Fibroblast of the aortic adventitia (primary cell): ENCODE data around the gene PLPPR3. TPM values are rescaled to one million over a fixed set of nuclear protein-coding genes. Genes with fewer than 3 reads are reported as not detected.

ENCODE experiments used
- DNase-seq: peaks from one replicate; pipeline ENCODE4 v3.0.0-alpha.2; 2010; ENCODE audit warnings: low read depth
- H3K4me3 ChIP-seq: 2 replicates; pipeline ENCODE4 v1.5.1; 2011; ENCODE audit warnings: low read depth, mild to moderate bottlenecking, control low read depth, low read length, moderate library complexity
- CTCF ChIP-seq: IDR thresholded peaks from 2 replicates; pipeline ENCODE4 v1.5.1; 2011; ENCODE audit warnings: mild to moderate bottlenecking, low read length, control low read depth, inconsistent platforms; ENCODE audit not compliant: insufficient read depth
- total RNA-seq: library from RNA; depleted of rRNA; stranded (reverse); fragments of >200 nt; gene quantifications from 2 replicates; pipeline ENCODE4 v1.2.3, GENCODE V29; 2012; ENCODE audit warnings: low replicate concordance

Gene PLPPR3
- total RNA-seq, 1 donor, result 0.18 TPM

DNA sequence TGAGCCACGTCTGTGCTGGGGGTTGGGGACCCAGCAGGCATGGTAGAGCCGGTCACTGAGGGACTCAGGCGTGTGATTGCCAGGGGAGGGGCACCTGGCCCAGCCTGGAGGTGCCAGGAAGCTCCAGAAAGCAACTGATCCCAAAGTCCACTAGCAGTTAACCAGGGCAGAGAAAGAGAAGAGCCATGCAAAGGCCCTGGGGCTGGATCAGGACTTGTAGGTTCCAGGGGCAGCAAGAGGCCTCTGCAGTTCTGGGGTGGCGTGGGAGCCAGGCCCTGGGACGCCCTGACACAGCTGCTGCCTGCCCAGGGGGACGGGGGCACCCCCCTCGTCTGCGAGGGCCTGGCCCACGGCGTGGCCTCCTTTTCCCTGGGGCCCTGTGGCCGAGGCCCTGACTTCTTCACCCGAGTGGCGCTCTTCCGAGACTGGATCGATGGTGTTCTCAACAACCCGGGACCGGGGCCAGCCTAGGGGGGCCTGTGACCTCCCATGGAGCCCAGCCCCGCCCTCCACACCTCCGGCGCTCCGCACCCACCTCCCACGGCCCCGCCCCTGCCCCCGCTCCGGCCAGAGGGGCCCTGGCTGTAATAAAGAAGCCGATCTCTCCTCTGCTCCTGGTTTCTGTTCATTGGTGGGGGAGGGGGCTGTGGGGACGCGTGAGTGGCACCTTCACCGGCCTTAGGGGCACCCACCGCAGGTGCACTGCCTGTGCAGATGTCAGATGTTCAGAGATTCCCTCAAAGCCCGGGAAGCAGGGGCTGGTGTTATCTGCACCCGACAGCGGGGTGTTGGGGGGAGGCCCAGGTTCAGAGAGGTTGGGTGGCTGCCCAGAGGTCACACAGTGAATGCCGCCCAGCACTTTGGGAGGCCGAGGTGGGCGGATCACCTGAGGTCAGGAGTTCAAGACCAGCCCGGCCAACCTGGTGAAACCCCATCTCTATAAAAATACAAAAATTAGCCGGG is 9.9 kb upstream of the PLPPR3 start:
- no peak for TF ChIP-seq CTCF
- H3K4me3 ChIP-seq, result no peak overlapping the region
- DNase-seq, result no peak

- no peak for TF ChIP-seq CTCF
- DNase-seq, result no peak
- no peak overlapping the region for H3K4me3 ChIP-seq
Observed at GRCh38 chr19:829129-829758, 7.5 kb upstream of the PLPPR3 start.

GRCh38 chr19:827710-828321 is 6.1 kb upstream of the PLPPR3 start, which contains the start of gene AZU1:
Gene AZU1, plus strand, starts transcription at chr19:827837. Its CDS starts 10 bp downstream, at chr19:827847.
- H3K4me3 ChIP-seq, result no peak within 1 kb of the TSS
- DNase-seq, result no peak
- TF ChIP-seq CTCF, result no peak

- DNase-seq, result no peak
- TF ChIP-seq CTCF, result no peak
- H3K4me3 ChIP-seq, result no peak overlapping the region
Observed at GRCh38 chr19:827314-827709, 5.6 kb upstream of the PLPPR3 start.

DNA sequence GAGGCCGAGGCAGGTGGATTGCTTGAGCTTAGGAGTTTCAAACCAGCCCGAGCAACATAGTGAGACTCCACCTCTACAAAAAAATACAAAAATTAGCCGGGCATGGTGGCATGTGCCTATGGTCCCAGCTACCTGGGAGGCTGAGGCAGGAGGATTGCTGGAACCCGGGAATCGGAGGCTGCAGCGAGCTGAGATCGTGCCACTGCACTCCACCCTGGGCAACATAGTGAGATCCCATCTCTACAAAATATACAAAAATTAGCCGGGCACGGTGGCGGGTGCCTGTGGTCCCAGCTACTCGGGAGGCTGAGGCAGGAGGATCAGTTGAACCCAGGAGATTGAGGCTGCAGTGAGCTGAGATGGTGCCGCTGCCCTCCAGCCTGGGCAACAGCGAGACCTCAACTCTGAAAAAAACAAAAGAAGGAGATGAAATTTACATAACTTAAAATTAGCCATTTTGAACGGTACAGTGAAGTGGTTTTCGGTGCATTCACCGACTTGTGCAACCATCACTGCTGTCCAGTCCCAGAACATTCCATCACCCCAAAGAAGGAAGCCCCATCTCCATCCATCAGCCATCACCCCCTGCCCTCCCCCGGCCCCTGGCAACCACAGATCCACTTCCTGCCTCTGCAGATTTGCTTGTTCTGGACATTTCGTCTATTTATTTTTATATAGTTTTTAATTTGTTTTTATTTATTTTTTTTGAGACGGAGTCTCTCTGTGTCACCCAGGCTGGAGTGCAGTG is 4.3 kb upstream of the PLPPR3 start:
- DNase-seq, result no peak
- TF ChIP-seq CTCF, result no peak
- no peak overlapping the region for H3K4me3 ChIP-seq

DNA sequence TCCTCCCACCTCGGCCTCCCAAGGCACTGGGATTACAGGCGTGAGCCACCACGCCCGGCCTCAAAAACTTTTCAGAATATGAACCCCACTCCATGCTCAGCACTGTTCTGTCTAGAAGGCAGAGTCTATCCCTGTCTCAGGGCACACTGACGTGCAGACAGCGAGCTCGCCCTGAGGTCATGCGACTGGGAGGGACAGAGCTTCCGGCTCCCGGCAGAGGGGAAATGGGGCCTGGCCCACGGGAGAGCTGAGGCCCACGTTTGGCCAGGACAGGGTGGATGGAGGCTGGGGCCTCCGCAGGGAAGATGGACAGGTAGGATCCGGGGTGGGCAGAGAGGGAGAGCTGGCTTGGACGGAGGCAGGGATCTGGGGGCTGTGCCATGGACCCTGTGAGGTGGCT is 3.1 kb upstream of the PLPPR3 start:
- TF ChIP-seq CTCF, result no peak
- no peak overlapping the region for H3K4me3 ChIP-seq
- DNase-seq, result no peak
